Activated CD4-positive, alpha-beta memory T cell treated with anti-CD3 and anti-CD28 coated beads for 36 hours (primary cell): Measurements from ENCODE around the gene SYCP2. TPM values are rescaled to one million over a fixed set of nuclear protein-coding genes. Genes with fewer than 3 reads are reported as not detected.

Experiments used
- CTCF ChIA-PET: fragments of 350-600 bp; sonication (Branson Sonifier 250); formaldehyde crosslinking; loops from one replicate; lab custom pipeline; 2021; ENCODE audit warnings: antibody characterized with exemption, inconsistent platforms; lab: Charles Lee
- POLR2A ChIA-PET: fragments of 350-600 bp; sonication (Branson Sonifier 250); formaldehyde crosslinking; loops from one replicate; lab custom pipeline; 2021; ENCODE audit warnings: antibody characterized with exemption; lab: Charles Lee
- DNase-seq: peaks from one replicate; pipeline ENCODE4 v3.0.0-alpha.2; 2020
- H3K27ac Mint-ChIP-seq: one replicate; pipeline ENCODE4 v1.8.0; 2021; ENCODE audit warnings: mixed read lengths
- H3K27me3 Mint-ChIP-seq: one replicate; pipeline ENCODE4 v1.8.0; 2021; ENCODE audit warnings: mixed read lengths
- H3K36me3 Mint-ChIP-seq: one replicate; pipeline ENCODE4 v1.8.0; 2021; ENCODE audit warnings: mixed read lengths
- H3K4me1 Mint-ChIP-seq: one replicate; pipeline ENCODE4 v1.8.0; 2021; ENCODE audit warnings: low read depth, mixed read lengths
- H3K4me3 Mint-ChIP-seq: one replicate; pipeline ENCODE4 v1.8.0; 2021; ENCODE audit warnings: mild to moderate bottlenecking, mixed read lengths
- H3K9me3 Mint-ChIP-seq: one replicate; pipeline ENCODE4 v1.8.0; 2021; ENCODE audit warnings: mixed read lengths
- intact Hi-C: fragments of 100-400 bp; cut with micrococcal nuclease; formaldehyde crosslinking; loops from one replicate; pipeline ENCODE4 v1.15.1; 2023
- total RNA-seq, 2 experiments: library from RNA; stranded (reverse); gene quantifications; one replicate each; pipeline ENCODE4 v1.2.3, GENCODE V29; 2021

Gene SYCP2
- total RNA-seq, 2 experiments from 2014 or later = 3.1 to 3.9 TPM

- no peak for DNase-seq
- H3K9me3 Mint-ChIP-seq = no peaks in the 10 kb centered on the region
- POLR2A ChIA-PET = interaction anchor here (1.0 kb wide), 1 partner anchor 9 kb away, joined by 4 read pairs; no protein-coding TSS in a partner anchor
- peaks cover 36% of the 10 kb centered on the region for H3K4me1 Mint-ChIP-seq
- intact Hi-C loops = loop anchor here (1.0 to 10.0 kb wide), 2 partner anchors 7 to 274 kb away; no protein-coding TSS in a partner anchor
- CTCF ChIA-PET = interaction anchor here (0.6 to 1.7 kb wide), 5 partner anchors 10 to 116 kb away, joined by 4 to 6 read pairs (median 4); no protein-coding TSS in a partner anchor
- H3K27me3 Mint-ChIP-seq = no peaks in the 10 kb centered on the region
- H3K36me3 Mint-ChIP-seq = peaks cover 18% of the 10 kb centered on the region
- H3K4me3 Mint-ChIP-seq = peak overlapping the region; percentile 98
- H3K27ac Mint-ChIP-seq = peak overlapping the region; percentile 99
These were observed 7.5 kb upstream of the SYCP2 start for GRCh38 chr20:59940956-59941294.

GRCh38 chr20:59940129-59940955 is 6.9 kb upstream of the SYCP2 start, which contains the start of the genes FAM217B and PPP1R3D:
Gene FAM217B, plus strand, starts transcription at chr20:59940389. Its CDS starts 3,555 bp downstream, at chr20:59943944.
Gene PPP1R3D, minus strand, starts transcription at chr20:59940305. Its CDS starts 374 bp downstream, at chr20:59939931.
- CTCF ChIA-PET = interaction anchor here (0.6 to 1.7 kb wide), 8 partner anchors 8 to 117 kb away, joined by 3 to 8 read pairs (median 4); no protein-coding TSS in a partner anchor
- Mint-ChIP-seq H3K4me3 (peak within 1 kb of the TSS; percentile 98), H3K36me3 (peaks cover 18% of the 10 kb centered on the region), H3K27me3 (no peaks in the 10 kb centered on the region), H3K27ac (peak within 1 kb of the TSS; percentile 99), H3K4me1 (peaks cover 36% of the 10 kb centered on the region), H3K9me3 (no peaks in the 10 kb centered on the region)
- POLR2A ChIA-PET = interaction anchor here (0.7 to 1.1 kb wide), 4 partner anchors 8 to 1083 kb away, joined by 3 to 4 read pairs (median 4); no protein-coding TSS in a partner anchor
- DNase-seq = peak; percentile 95
- intact Hi-C loops = loop anchor here (1.0 to 10.0 kb wide), 2 partner anchors 8 to 274 kb away; no protein-coding TSS in a partner anchor

- H3K4me1 Mint-ChIP-seq = peaks cover 36% of the 10 kb centered on the region
- H3K36me3 Mint-ChIP-seq = peaks cover 17% of the 10 kb centered on the region
- intact Hi-C loops = loop anchor here (1.0 to 10.0 kb wide), 2 partner anchors 8 to 275 kb away; no protein-coding TSS in a partner anchor
- peak overlapping the region; percentile 98 for H3K4me3 Mint-ChIP-seq
- ChIA-PET CTCF (interaction anchor here (0.6 to 1.7 kb wide), 8 partner anchors 8 to 118 kb away, joined by 3 to 8 read pairs (median 4); no protein-coding TSS in a partner anchor), POLR2A (interaction anchor here (0.7 to 1.1 kb wide), 3 partner anchors 9 to 1083 kb away, joined by 3 to 4 read pairs (median 3); no protein-coding TSS in a partner anchor)
- peak overlapping the region; percentile 80 for H3K27ac Mint-ChIP-seq
- DNase-seq = no peak
- no peaks in the 10 kb centered on the region for H3K27me3 Mint-ChIP-seq
- no peaks in the 10 kb centered on the region for H3K9me3 Mint-ChIP-seq
These were observed 6.4 kb upstream of the SYCP2 start for GRCh38 chr20:59939879-59940128.

GRCh38 chr20:59939052-59939878 is 5.8 kb upstream of the SYCP2 start:
- intact Hi-C loops = no loop called here
- no peak overlapping the region for H3K27ac Mint-ChIP-seq
- DNase-seq = peak; percentile 10
- peaks cover 12% of the 10 kb centered on the region for H3K36me3 Mint-ChIP-seq
- ChIA-PET CTCF (interaction anchor here (0.6 to 1.7 kb wide), 6 partner anchors 9 to 116 kb away, joined by 3 to 8 read pairs (median 4); no protein-coding TSS in a partner anchor), POLR2A (interaction anchor here (1.0 to 1.1 kb wide), 2 partner anchors 10 to 118 kb away, joined by 3 to 4 read pairs; no protein-coding TSS in a partner anchor)
- H3K27me3 Mint-ChIP-seq = no peaks in the 10 kb centered on the region
- peaks cover 33% of the 10 kb centered on the region for H3K4me1 Mint-ChIP-seq
- peak overlapping the region; percentile 98 for H3K4me3 Mint-ChIP-seq
- H3K9me3 Mint-ChIP-seq = no peaks in the 10 kb centered on the region

GRCh38 chr20:59938696-59939051 is 5.2 kb upstream of the SYCP2 start:
- H3K36me3 Mint-ChIP-seq = peaks cover 7% of the 10 kb centered on the region
- H3K4me1 Mint-ChIP-seq = peaks cover 33% of the 10 kb centered on the region
- H3K4me3 Mint-ChIP-seq = peak overlapping the region; percentile 73
- POLR2A ChIA-PET = no interaction called here
- H3K27me3 Mint-ChIP-seq = no peaks in the 10 kb centered on the region
- CTCF ChIA-PET = interaction anchor here (1.3 kb wide), 1 partner anchor 12 kb away, joined by 3 read pairs; no protein-coding TSS in a partner anchor
- no peak for DNase-seq
- intact Hi-C loops = no loop called here
- peak overlapping the region; percentile 38 for H3K27ac Mint-ChIP-seq
- no peaks in the 10 kb centered on the region for H3K9me3 Mint-ChIP-seq

GRCh38 chr20:59938221-59938620 is 4.8 kb upstream of the SYCP2 start:
- H3K4me1 Mint-ChIP-seq = peaks cover 33% of the 10 kb centered on the region
- peak overlapping the region; percentile 73 for H3K4me3 Mint-ChIP-seq
- ChIA-PET CTCF (interaction anchor here (1.3 kb wide), 1 partner anchor 12 kb away, joined by 3 read pairs; no protein-coding TSS in a partner anchor), POLR2A (no interaction called here)
- intact Hi-C loops = no loop called here
- H3K27me3 Mint-ChIP-seq = no peaks in the 10 kb centered on the region
- no peak for DNase-seq
- H3K9me3 Mint-ChIP-seq = no peaks in the 10 kb centered on the region
- H3K27ac Mint-ChIP-seq = peak overlapping the region; percentile 38
- H3K36me3 Mint-ChIP-seq = peaks cover 7% of the 10 kb centered on the region

GRCh38 chr20:59937150-59937549 is 3.7 kb upstream of the SYCP2 start:
- no peak for DNase-seq
- Mint-ChIP-seq H3K27ac (no peak overlapping the region), H3K9me3 (no peaks in the 10 kb centered on the region), H3K4me1 (peaks cover 32% of the 10 kb centered on the region), H3K4me3 (no peak overlapping the region), H3K36me3 (peaks cover 7% of the 10 kb centered on the region), H3K27me3 (no peaks in the 10 kb centered on the region)
- ChIA-PET CTCF (interaction anchor here (1.3 to 3.7 kb wide), 2 partner anchors 10 to 15 kb away, joined by 3 to 66 read pairs; no protein-coding TSS in a partner anchor), POLR2A (no interaction called here)
- intact Hi-C loops = no loop called here

- intact Hi-C loops = no loop called here
- CTCF ChIA-PET = interaction anchor here (1.3 to 3.7 kb wide), 5 partner anchors 10 to 121 kb away, joined by 3 to 66 read pairs (median 7); no protein-coding TSS in a partner anchor
- Mint-ChIP-seq H3K4me3 (no peak overlapping the region), H3K27ac (no peak overlapping the region), H3K9me3 (no peaks in the 10 kb centered on the region), H3K27me3 (no peaks in the 10 kb centered on the region), H3K4me1 (peaks cover 35% of the 10 kb centered on the region), H3K36me3 (peaks cover 7% of the 10 kb centered on the region)
- DNase-seq = no peak
- POLR2A ChIA-PET = no interaction called here
These were observed 3.0 kb upstream of the SYCP2 start for GRCh38 chr20:59936409-59936808.

GRCh38 chr20:59935457-59936185 is 2.2 kb upstream of the SYCP2 start:
- DNase-seq = no peak
- ChIA-PET CTCF (interaction anchor here (1.1 to 3.7 kb wide), 9 partner anchors 10 to 376 kb away, joined by 3 to 66 read pairs (median 5); no protein-coding TSS in a partner anchor), POLR2A (interaction anchor here (1.4 kb wide), 1 partner anchor 8 kb away, joined by 3 read pairs; no protein-coding TSS in a partner anchor)
- peaks cover 31% of the 10 kb centered on the region for H3K4me1 Mint-ChIP-seq
- H3K9me3 Mint-ChIP-seq = no peaks in the 10 kb centered on the region
- H3K27me3 Mint-ChIP-seq = no peaks in the 10 kb centered on the region
- intact Hi-C loops = no loop called here
- no peak overlapping the region for H3K27ac Mint-ChIP-seq
- no peak overlapping the region for H3K4me3 Mint-ChIP-seq
- peaks cover 7% of the 10 kb centered on the region for H3K36me3 Mint-ChIP-seq

GRCh38 chr20:59933849-59934585 is 580 bp upstream of the SYCP2 start:
- peak; percentile 84 for DNase-seq
- H3K27me3 Mint-ChIP-seq = no peaks in the 10 kb centered on the region
- intact Hi-C loops = no loop called here

More at GRCh38 chr20:59933849-59934585, 580 bp upstream of the SYCP2 start:
- peaks cover 7% of the 10 kb centered on the region for H3K36me3 Mint-ChIP-seq
- peak overlapping the region; percentile 42 for H3K27ac Mint-ChIP-seq
- H3K9me3 Mint-ChIP-seq = no peaks in the 10 kb centered on the region
- CTCF ChIA-PET = interaction anchor here (0.5 to 3.7 kb wide), 21 partner anchors 8 to 419 kb away, joined by 3 to 66 read pairs (median 4); no protein-coding TSS in a partner anchor
- H3K4me1 Mint-ChIP-seq = peaks cover 31% of the 10 kb centered on the region
- POLR2A ChIA-PET = interaction anchor here (1.4 kb wide), 1 partner anchor 10 kb away, joined by 3 read pairs; no protein-coding TSS in a partner anchor
- peak overlapping the region; percentile 69 for H3K4me3 Mint-ChIP-seq
